ENCODE measurements around the gene PARD3. TPM values are rescaled to one million over a fixed set of nuclear protein-coding genes. Genes with fewer than 3 reads are reported as not detected.

Gene PARD3
- total RNA-seq, 2 experiments from 2014 or later, result 0.53 to 0.71 TPM

- Mint-ChIP-seq H3K4me1 (ENCODE audit: low read depth) (no peaks in the 10 kb centered on the region), H3K27ac (no peak overlapping the region), H3K27me3 (peaks cover 8% of the 10 kb centered on the region), H3K36me3 (ENCODE audit: low read depth) (no peaks in the 10 kb centered on the region), H3K4me3 (no peak overlapping the region), H3K9me3 (no peaks in the 10 kb centered on the region)
- Histone ChIP-seq H3K27me3 (ENCODE audit: control insufficient read depth in 1 of 2, insufficient read depth in 2 of 2, low read length in 2 of 2) (no peaks in the 10 kb centered on the region), H3K4me3 (ENCODE audit: low read length) (no peak overlapping the region), H3K4me1 (ENCODE audit: insufficient read depth, low read length) (no peaks in the 10 kb centered on the region), H3K9me3 (ENCODE audit: control insufficient read depth in 1 of 2, insufficient read depth in 1 of 2, low read length in 2 of 2) (no peaks in the 10 kb centered on the region), H3K36me3 (ENCODE audit: insufficient read depth, low read length) (no peaks in the 10 kb centered on the region), H3K27ac (ENCODE audit: low read depth in 1 of 2, low read length in 2 of 2) (no peak overlapping the region)
- CTCF ChIA-PET, result no interaction called here
- DNase-seq, result no peak
- ATAC-seq (ENCODE audit: poor library complexity), result no peak
- no peak for TF ChIP-seq CTCF (IDR thresholded peaks at IDR 0.05)
- POLR2A ChIA-PET, result no interaction called here
- intact Hi-C loops (cut with DNase I, micrococcal nuclease), result no loop called here
These were observed 66.7 kb downstream of the PARD3 start for GRCh38 chr10:34748357-34748756.

GRCh38 chr10:34746094-34746493 is 69.0 kb downstream of the PARD3 start:
- H3K4me1 ChIP-seq (ENCODE audit: insufficient read depth, low read length), result no peaks in the 10 kb centered on the region
- no peak overlapping the region for H3K27ac ChIP-seq (ENCODE audit: low read depth in 1 of 2, low read length in 2 of 2)
- intact Hi-C loops (cut with DNase I, micrococcal nuclease), result no loop called here
- POLR2A ChIA-PET, result no interaction called here
- Mint-ChIP-seq H3K9me3 (no peaks in the 10 kb centered on the region), H3K4me1 (ENCODE audit: low read depth) (no peaks in the 10 kb centered on the region), H3K36me3 (ENCODE audit: low read depth) (no peaks in the 10 kb centered on the region), H3K27ac (no peak overlapping the region), H3K4me3 (no peak overlapping the region), H3K27me3 (peaks cover 11% of the 10 kb centered on the region)
- H3K27me3 ChIP-seq (ENCODE audit: control insufficient read depth in 1 of 2, insufficient read depth in 2 of 2, low read length in 2 of 2), result no peaks in the 10 kb centered on the region
- no peak for TF ChIP-seq CTCF (IDR thresholded peaks at IDR 0.05)
- DNase-seq, result no peak
- no peaks in the 10 kb centered on the region for H3K9me3 ChIP-seq (ENCODE audit: control insufficient read depth in 1 of 2, insufficient read depth in 1 of 2, low read length in 2 of 2)
- no peak for ATAC-seq (ENCODE audit: poor library complexity)
- CTCF ChIA-PET, result interaction anchor here (0.5 kb wide), 1 partner anchor 169 kb away, joined by 5 read pairs; no protein-coding TSS in a partner anchor
- no peak overlapping the region for H3K4me3 ChIP-seq (ENCODE audit: low read length)
- H3K36me3 ChIP-seq (ENCODE audit: insufficient read depth, low read length), result no peaks in the 10 kb centered on the region

GRCh38 chr10:34745244-34745643 is 69.9 kb downstream of the PARD3 start:
- Histone ChIP-seq H3K27me3 (ENCODE audit: control insufficient read depth in 1 of 2, insufficient read depth in 2 of 2, low read length in 2 of 2) (peaks cover 0 to 3% of the 10 kb centered on the region in 2 experiments), H3K36me3 (ENCODE audit: insufficient read depth, low read length) (no peaks in the 10 kb centered on the region), H3K27ac (ENCODE audit: low read depth in 1 of 2, low read length in 2 of 2) (no peak overlapping the region), H3K4me1 (ENCODE audit: insufficient read depth, low read length) (no peaks in the 10 kb centered on the region), H3K4me3 (ENCODE audit: low read length) (no peak overlapping the region), H3K9me3 (ENCODE audit: control insufficient read depth in 1 of 2, insufficient read depth in 1 of 2, low read length in 2 of 2) (no peaks in the 10 kb centered on the region)
- no peaks in the 10 kb centered on the region for H3K4me1 Mint-ChIP-seq (ENCODE audit: low read depth)
- no peak overlapping the region for H3K4me3 Mint-ChIP-seq
- H3K9me3 Mint-ChIP-seq, result no peaks in the 10 kb centered on the region
- ATAC-seq (ENCODE audit: poor library complexity) (no peak), DNase-seq (no peak)
- intact Hi-C loops (cut with DNase I, micrococcal nuclease), result no loop called here
- peaks cover 11% of the 10 kb centered on the region for H3K27me3 Mint-ChIP-seq
- H3K36me3 Mint-ChIP-seq (ENCODE audit: low read depth), result no peaks in the 10 kb centered on the region
- ChIA-PET CTCF (no interaction called here), POLR2A (no interaction called here)
- H3K27ac Mint-ChIP-seq, result no peak overlapping the region
- no peak for TF ChIP-seq CTCF (IDR thresholded peaks at IDR 0.05)
